GM21786 (cell line): ENCODE results near the gene ZNF189.

Experiments used
- ATAC-seq: cut with Tn5 transposase; IDR thresholded peaks from one replicate; pipeline ENCODE4 v1.9.1; 2021; ENCODE audit not compliant: unreplicated experiment

Gene ZNF189

DNA sequence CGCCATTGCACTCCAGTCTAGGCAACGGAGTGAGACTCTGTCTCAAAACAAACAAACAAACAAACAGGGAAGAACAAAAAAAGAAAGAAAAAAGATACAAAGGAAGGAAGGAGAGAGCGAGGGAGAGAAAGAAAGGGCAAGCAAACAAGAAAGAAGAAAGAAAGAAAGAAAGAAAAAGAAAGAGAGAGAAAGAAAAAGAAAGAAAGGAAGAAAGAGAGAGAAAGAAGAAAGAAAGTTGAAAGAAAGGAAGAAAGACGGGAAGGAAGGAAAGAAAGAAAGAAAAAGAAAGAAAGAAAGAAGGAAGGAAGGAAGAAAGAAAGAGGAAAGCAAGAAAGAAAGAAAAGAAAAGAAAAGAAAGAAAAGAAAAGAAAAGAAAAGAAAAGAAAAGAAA lies 50.0 kb downstream of the ZNF189 start:
- ATAC-seq = no peak

DNA sequence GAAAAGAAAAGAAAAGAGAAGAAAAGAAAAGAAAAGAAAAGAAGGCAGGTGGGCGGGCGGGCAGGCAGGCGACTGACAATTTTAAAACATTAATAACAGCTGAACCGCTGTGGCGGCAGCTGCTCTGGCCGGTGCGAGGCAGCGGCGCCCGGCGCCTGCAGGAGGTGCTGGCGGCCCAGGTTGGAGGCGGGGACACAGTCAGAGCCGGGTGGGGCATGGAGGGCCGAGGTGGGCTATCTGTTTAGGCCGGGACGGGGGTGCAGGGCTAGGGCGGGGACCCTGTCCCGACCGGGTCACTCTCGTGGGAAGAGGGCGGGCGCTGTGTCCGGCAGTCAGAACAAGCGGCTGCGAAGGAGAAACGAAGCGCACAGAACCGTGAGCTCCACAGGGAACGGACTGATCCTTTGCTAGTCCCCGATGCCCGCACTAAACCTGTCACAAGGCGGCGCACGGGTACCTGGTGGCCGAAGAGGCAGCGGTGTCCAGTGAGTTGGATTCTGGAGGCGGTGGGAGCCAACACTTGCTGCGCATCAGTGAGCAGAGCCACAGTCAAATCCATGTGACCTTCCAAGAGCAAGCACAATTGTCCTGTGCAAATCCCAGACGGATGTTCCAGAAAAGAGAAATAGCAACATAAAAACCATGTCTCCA lies 50.5 kb downstream of the ZNF189 start:
- ATAC-seq = peak; percentile 99

DNA sequence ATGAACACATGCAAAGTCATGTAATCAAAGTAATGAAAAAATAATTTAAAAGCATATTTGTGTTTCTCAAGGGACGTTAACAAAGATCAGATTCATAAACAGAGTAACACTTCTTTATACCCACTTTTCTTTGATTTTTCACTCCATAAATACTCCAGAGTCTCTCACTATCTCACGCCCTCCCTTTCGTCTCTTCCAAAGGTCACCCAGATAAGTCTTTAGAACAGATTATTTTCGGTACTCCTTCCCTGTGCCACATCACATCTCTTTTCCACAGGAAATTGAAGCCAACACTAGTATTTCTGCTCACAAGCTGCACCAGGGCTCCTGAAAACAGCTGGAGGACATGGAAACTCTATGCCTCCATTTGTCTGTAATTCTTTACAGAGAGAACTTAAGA lies 52.3 kb downstream of the ZNF189 start:
- ATAC-seq = no peak

DNA sequence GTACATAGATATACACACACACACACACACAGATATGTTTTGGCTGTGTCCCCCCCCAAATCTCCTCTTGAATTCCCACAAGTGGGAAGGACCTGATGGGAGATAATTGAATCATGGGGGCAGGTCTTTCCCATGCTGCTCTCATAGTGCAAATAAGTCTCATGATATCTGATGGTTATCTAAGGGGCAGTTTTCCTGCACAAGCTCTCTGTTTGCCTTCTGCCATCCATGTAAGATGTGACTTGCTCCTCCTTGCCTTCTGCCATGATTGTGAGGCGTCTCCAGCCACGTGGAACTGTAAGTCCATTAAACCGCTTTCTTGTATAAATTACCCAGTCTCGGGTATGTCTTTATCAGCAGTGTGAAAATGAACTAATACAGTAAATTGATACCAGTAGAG lies 52.8 kb downstream of the ZNF189 start:
- no peak for ATAC-seq

DNA sequence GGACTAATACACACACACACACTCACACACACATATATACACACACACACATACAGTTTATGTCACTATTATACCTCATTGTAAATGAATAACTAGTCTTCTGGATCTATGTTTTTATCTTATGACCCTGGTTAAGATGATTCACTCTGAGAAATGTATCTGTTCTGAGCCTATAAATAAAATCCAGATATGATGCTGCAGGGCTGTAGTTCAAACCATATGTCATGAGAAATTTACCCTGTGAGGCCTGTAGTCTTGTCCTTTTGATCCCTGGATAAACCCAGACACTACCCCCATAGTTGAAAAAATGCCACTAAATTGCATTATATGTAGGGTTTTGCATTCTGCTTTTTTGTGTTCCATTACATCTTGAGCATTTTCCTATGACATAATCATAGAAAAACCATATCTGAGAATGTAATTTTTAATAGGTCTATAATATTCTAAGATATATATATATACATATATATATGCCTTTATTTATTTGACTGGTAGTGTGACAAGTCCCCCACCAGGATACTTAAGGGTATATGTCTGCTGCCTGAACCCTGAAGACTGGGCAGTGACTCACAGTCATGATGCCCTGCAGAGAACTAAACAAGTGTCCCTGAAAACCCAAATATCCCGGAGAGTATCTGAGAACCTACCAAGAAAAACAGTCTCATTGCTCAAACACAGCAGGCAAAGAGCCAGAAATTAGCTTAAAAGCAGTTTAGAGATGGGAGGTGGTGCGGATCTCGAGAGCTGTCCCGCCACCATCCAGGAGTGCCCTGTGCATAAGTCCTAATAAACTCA lies 55.3 kb downstream of the ZNF189 start:
- no peak for ATAC-seq

DNA sequence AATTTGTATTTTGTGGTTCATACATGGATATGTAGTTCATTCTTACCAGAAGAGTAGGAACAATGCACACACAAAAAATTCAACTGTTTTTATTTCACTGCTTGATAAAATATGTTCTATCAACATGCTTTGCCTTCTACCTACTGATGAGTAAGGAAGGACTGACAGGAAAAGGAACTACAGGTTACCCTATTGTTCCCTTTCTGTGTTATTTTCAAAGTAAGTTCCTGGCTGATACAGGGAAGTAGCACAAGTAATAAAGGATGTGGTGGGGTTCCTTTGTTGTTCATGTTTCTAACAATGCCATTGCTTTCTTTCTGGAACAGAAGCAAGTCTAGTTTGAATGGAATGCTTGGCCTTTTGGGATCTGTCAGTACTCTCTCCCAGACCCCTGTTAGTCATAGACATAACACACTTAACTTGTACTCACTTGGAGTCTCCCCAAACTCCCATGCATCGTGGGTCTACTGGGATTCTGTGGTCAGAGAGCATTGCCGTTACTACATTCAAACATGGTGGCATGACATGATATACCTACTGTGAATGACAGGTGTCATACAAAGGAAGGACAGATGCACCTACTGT lies 57.1 kb downstream of the ZNF189 start:
- no peak for ATAC-seq

DNA sequence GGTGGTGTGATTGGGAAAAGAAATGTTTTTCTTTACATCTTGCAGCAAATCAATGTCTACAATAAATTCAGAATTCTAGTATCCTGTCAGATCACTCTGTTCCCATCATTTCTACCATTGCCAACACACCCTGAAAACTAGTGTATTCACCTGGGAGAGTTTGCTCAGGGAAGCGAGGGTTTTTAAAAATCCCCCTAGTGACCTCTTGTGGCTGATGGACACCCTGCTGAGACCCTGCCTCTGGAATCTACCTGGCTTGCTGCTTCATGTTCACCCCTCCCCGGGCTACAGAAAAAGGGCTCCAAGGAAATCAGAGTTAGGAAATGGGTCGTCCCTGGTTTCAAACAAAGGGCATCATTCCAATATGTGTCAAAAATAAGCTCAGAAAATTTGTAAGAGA lies 58.4 kb downstream of the ZNF189 start:
- no peak for ATAC-seq

DNA sequence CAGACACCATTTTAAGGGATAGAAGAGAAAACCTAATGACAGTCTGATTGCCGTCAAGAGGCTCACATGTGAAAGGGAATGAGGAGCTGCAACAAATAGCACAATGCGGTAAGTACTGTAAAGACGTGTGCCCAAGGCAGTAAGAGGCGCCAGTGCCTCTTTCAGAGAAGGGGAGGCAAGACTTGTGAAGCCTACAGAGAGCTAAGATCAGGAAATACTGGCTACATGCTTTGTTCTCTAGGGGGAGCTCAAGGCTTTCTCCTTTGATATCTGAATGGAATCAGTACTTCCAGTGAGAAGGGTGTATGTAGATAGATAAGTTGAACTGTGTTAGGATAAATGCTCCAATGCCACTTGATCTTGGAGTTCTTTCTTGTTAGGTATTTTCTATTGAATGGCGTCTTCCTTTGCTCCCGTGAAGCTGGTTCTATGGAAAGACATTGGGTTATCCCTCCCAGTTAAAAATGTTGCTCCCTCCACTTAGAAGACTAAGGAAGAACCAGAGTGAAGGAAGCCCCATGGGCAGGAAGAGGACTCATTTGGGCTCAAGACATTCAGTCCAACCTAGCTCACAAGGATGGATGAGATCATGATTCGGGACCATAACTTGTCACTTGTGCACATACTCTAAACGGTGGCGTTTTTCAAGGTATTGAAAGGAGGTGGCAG lies 60.4 kb downstream of the ZNF189 start:
- peak; percentile 92 for ATAC-seq
